B cell (primary cell): ENCODE data around the gene TP53. TPM values are rescaled to one million over a fixed set of nuclear protein-coding genes. Genes with fewer than 3 reads are reported as not detected.

Source experiments
- ATAC-seq: fragments of 200-7000 bp; cut with Tn5 transposase; one replicate; pipeline ENCODE4 v1.10.0; 2021; ENCODE audit warnings: low read depth, mild to moderate bottlenecking, moderate number of reproducible peaks, moderate library complexity
- CTCF ChIA-PET: fragments of 350-600 bp; sonication (Branson Sonifier 250); formaldehyde crosslinking; loops from one replicate; lab custom pipeline; 2021; ENCODE audit warnings: antibody characterized with exemption, inconsistent platforms; lab: Charles Lee
- POLR2A ChIA-PET: fragments of 350-600 bp; sonication (Branson Sonifier 250); formaldehyde crosslinking; loops from one replicate; lab custom pipeline; 2021; ENCODE audit warnings: antibody characterized with exemption; lab: Charles Lee
- DNase-seq: peaks from one replicate; pipeline ENCODE4 v3.0.0; 2013
- H2AFZ ChIP-seq: 2 replicates; pipeline ENCODE4 v1.6.1; 2012; ENCODE audit warnings: mild to moderate bottlenecking, low read depth, low read length; ENCODE audit not compliant: insufficient read depth, poor library complexity, severe bottlenecking
- H3K27ac ChIP-seq, 2 donors: 1 replicate in 1 of 2; 2 replicates in 1 of 2; pipeline ENCODE4 v1.5.1; 2012 to 2013; ENCODE audit warnings: low read length in 2 of 2, mild to moderate bottlenecking in 2 of 2, moderate library complexity in 1 of 2
- H3K27me3 ChIP-seq, 4 experiments: fragments of 200-600 bp in 1 of 4; sonication (generic) in 1 of 4; replicated peaks in 1 of 4; 1 replicate in 2 of 4; 2 replicates in 2 of 4; pipeline versions ENCODE4 v1.6.1 to v1.7.0; 2013 to 2016; ENCODE audit warnings: low read length in 3 of 4, mild to moderate bottlenecking in 2 of 4, mixed read lengths in 1 of 4, moderate library complexity in 1 of 4; ENCODE audit not compliant: insufficient read depth in 4 of 4, control insufficient read depth in 3 of 4; ENCODE audit errors: control extremely low read depth in 1 of 4
- H3K36me3 ChIP-seq, 2 experiments: replicated peaks in 1 of 2; 1 replicate in 1 of 2; 2 replicates in 1 of 2; pipeline versions ENCODE4 v1.6.1 to v1.7.1; 2013; ENCODE audit warnings: low read length in 1 of 2; ENCODE audit not compliant: insufficient read depth in 2 of 2, control insufficient read depth in 1 of 2; ENCODE audit errors: control extremely low read depth in 1 of 2, extremely low read depth in 1 of 2
- H3K4me1 ChIP-seq, 2 donors: fragments of 200-600 bp in 1 of 2; sonication (generic) in 1 of 2; 1 replicate in 1 of 2; 2 replicates in 1 of 2; pipeline versions ENCODE4 v1.5.1 to v1.6.1; 2013 to 2017; ENCODE audit warnings: low read length in 2 of 2; ENCODE audit not compliant: control insufficient read depth in 2 of 2, insufficient read depth in 2 of 2
- H3K4me2 ChIP-seq: replicated peaks from 2 replicates; pipeline ENCODE3; 2012; ENCODE audit warnings: mild to moderate bottlenecking, low read depth, low read length; ENCODE audit not compliant: poor library complexity, severe bottlenecking
- H3K4me3 ChIP-seq, 5 experiments: fragments of 200-600 bp in 1 of 5; sonication (generic) in 1 of 5; 1 replicate in 3 of 5; 2 replicates in 2 of 5; pipeline versions ENCODE4 v1.5.1 to v1.7.0; 2011 to 2016; ENCODE audit warnings: low read length in 4 of 5, mild to moderate bottlenecking in 4 of 5, low read depth in 2 of 5, control low read depth in 1 of 5, moderate library complexity in 1 of 5; ENCODE audit not compliant: insufficient read depth in 1 of 5; ENCODE audit errors: control extremely low read depth in 1 of 5, extremely low read depth in 1 of 5
- H3K79me2 ChIP-seq: fragments of 200-600 bp; sonication (generic); one replicate; pipeline ENCODE4 v1.6.0; 2016; ENCODE audit warnings: low read length; ENCODE audit not compliant: control insufficient read depth, insufficient read depth
- H3K9ac ChIP-seq: fragments of 200-600 bp; sonication (generic); 2 replicates; pipeline ENCODE4 v1.6.1; 2017; ENCODE audit warnings: mild to moderate bottlenecking, low read length, moderate library complexity
- H3K9me3 ChIP-seq, 3 donors: one replicate each; pipeline versions ENCODE4 v1.6.1 to v1.7.1; 2013; ENCODE audit warnings: low read length in 2 of 3; ENCODE audit not compliant: control insufficient read depth in 2 of 3, insufficient read depth in 1 of 3; ENCODE audit errors: control extremely low read depth in 1 of 3
- H4K20me1 ChIP-seq: 2 replicates; pipeline ENCODE4 v1.6.0; 2012; ENCODE audit warnings: mild to moderate bottlenecking, low read length; ENCODE audit not compliant: insufficient read depth, control insufficient read depth, poor library complexity, severe bottlenecking
- H3K27ac Mint-ChIP-seq: one replicate; pipeline ENCODE4 v1.8.0; 2021; ENCODE audit warnings: mixed read lengths
- H3K27me3 Mint-ChIP-seq: one replicate; pipeline ENCODE4 v1.8.0; 2021; ENCODE audit warnings: mixed read lengths
- H3K4me1 Mint-ChIP-seq: one replicate; pipeline ENCODE4 v1.8.0; 2021; ENCODE audit warnings: mixed read lengths
- H3K4me3 Mint-ChIP-seq: one replicate; pipeline ENCODE4 v1.8.0; 2021; ENCODE audit warnings: mixed read lengths
- H3K9me3 Mint-ChIP-seq: one replicate; pipeline ENCODE4 v1.8.0; 2022; ENCODE audit warnings: mixed read lengths; ENCODE audit not compliant: insufficient read depth
- CTCF ChIP-seq: fragments of 200-600 bp; IDR thresholded peaks from one replicate; pipeline ENCODE4 v1.8.0; 2022; ENCODE audit warnings: antibody characterized with exemption, mild to moderate bottlenecking
- EZH2 ChIP-seq: IDR thresholded peaks from 2 replicates; pipeline ENCODE4 v1.6.1; 2012; ENCODE audit warnings: borderline replicate concordance, low read depth, mild to moderate bottlenecking, moderate library complexity, low read length; ENCODE audit not compliant: insufficient read depth, poor library complexity, severe bottlenecking
- whole genome bisulfite sequencing: methylation state at CpG from one replicate; pipeline ENCODE4 v1.1.5; 2013; ENCODE audit warnings: missing lambda C conversion rate; ENCODE audit not compliant: insufficient coverage; 5-methylcytosine and 5-hydroxymethylcytosine counted together
- intact Hi-C: fragments of 100-400 bp; cut with micrococcal nuclease; formaldehyde crosslinking; loops from one replicate; pipeline ENCODE4 v1.10.0; 2022
- polyA plus RNA-seq: library from polyadenylated mRNA; depleted of rRNA; stranded (reverse); fragments of >200 nt; gene quantifications from 2 replicates; pipeline ENCODE4 v1.2.3, GENCODE V29; 2012
- total RNA-seq, 2 donors: library from RNA; stranded (reverse); fragments of 120-200 nt in 1 of 2; gene quantifications; 1 replicate in 1 of 2; 2 replicates in 1 of 2; pipeline versions ENCODE4 v1.2.3 to v1.2.4, GENCODE V29; 2013 to 2022

The TP53 gene
- total and polyA plus RNA-seq, 2 donors (not counting 1 experiment from before 2014, with no cell fraction given): 76.1 to 89.9 TPM

GRCh38 chr17:7686222-7687071, 843 bp downstream of the TP53 start:
- Histone ChIP-seq H3K9me3 (no peaks in the 10 kb centered on the region), H3K4me1 (peaks cover 22 to 32% of the 10 kb centered on the region in 2 donors), H3K4me2 (peak overlapping the region; percentile 84), H3K36me3 (peaks cover 0 to 8% of the 10 kb centered on the region in 2 experiments), H3K79me2 (peaks cover 65% of the 10 kb centered on the region), H2AFZ (peak overlapping the region; percentile 75), H3K27me3 (no peaks in the 10 kb centered on the region), H4K20me1 (no peaks in the 10 kb centered on the region), H3K27ac (peak overlapping the region; percentile 94 to 99), H3K4me3 (peak overlapping the region; percentile 68 to 100 (median 100)), H3K9ac (peak overlapping the region; percentile 97)
- peak; percentile 55 for ATAC-seq
- Mint-ChIP-seq H3K4me3 (peak overlapping the region; percentile 98), H3K9me3 (no peaks in the 10 kb centered on the region), H3K27me3 (no peaks in the 10 kb centered on the region), H3K4me1 (peaks cover 37% of the 10 kb centered on the region), H3K27ac (peak overlapping the region; percentile 100)
- intact Hi-C loops: loop anchor here (1.0 to 5.0 kb wide), 15 partner anchors 36 to 1034 kb away; partner anchors contain the start of genes ATP1B2, C17orf100, CTC1 and CTDNEP1
- POLR2A ChIA-PET: interaction anchor here (0.5 to 3.6 kb wide), 33 partner anchors 11 to 663 kb away, joined by 3 to 35 read pairs (median 5); partner anchors contain the start of genes ATP1B2, CTC1, FXR2 and KDM6B
- CTCF ChIA-PET: interaction anchor here (0.6 to 5.2 kb wide), 25 partner anchors 11 to 1167 kb away, joined by 3 to 35 read pairs (median 5); partner anchors contain the start of genes ATP1B2, CD68, CTC1 and FXR2
- under 1% methylated on average over 21 of the region's 30 CpGs for WGBS
- TF ChIP-seq CTCF: no peak
- TF ChIP-seq EZH2: no peak
- DNase-seq: peak; percentile 97
